HG02884 (cell line): ENCODE data around the gene GOLGA6D.
"Not testable (repeated sequence)": the region's sequence is repeated elsewhere in the genome, so short reads cannot be mapped to it uniquely, and the experiment has no call there.

Experiments used
- ATAC-seq: cut with Tn5 transposase; IDR thresholded peaks from one replicate; pipeline ENCODE4 v1.9.1; 2021; ENCODE audit warnings: mild to moderate bottlenecking, moderate library complexity; ENCODE audit not compliant: unreplicated experiment

The GOLGA6D gene

DNA sequence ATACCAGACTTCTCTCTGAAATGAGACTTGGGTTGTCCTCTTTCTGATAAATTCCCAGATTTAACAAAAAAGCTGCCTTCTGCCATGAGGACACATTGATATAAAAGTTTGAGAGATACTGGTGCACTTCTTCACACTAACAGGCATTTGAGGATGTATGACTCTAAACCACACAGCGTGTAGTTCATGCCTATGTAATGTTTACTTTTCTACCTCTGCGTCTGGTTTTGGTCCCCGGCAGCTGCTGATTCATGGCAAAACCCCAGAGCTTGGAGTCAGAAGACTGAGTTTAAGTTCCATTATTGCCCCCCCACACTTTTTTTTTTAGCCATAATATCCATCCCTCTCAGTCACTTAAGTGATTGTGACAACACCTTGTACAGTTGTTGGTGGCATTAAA, 1.5 kb downstream of the GOLGA6D start:
- ATAC-seq, result not testable (repeated sequence)

DNA sequence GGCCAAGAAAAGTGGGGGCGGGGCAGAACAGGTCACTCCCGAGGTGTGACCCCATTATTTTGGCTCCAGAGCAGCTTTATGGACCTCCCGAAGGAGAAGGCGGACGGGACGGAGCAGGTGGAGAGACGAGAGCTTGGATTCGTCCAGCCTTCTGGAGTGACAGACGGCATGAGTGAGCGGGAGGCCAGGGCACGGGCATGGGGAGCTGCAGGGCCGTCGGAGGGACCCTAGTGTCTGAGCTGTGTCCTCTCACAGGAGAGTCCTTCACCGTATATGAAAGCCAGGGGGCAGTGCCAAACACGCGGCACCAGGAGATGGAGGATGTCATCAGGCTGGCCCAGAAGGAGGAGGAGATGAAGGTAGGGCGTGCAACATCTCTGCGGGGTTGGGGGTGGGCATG, 11.0 kb downstream of the GOLGA6D start:
- ATAC-seq, result not testable (repeated sequence)

DNA sequence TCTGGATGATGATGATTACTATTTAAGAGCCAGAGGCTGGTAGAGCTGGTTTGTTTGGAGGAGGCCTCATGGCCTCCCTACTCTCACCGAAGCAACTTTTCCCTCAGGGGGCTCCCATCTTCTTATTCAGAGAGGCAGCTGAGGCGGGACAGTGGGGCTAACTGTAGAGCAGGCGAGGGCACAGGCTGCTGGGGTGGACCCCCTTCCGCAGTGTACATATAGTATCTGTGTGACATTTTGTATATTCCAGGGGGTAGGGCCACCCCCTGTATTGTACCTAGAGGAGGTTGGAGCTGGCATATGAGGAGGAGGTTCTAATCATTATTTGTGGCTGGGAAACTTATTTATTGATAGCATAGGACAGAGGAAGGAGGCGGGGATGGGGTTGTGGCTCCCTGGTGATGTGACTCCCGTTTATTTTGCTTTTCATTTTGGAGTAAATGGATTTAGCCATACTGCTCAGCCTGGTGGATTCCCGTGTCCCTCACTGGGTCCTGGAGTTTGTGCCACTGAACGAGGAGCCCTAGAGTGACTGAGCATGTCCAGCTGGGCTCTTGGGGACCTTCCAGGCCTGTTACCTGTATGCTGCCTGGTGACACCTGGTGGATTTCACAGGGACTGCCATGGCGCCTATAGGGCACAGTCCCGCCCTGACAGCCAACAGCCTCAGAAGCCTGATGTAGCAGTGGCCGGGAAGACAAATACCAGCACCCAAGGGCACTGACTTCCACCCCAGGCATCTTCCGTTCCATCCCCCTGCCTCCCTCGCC, 16.1 kb downstream of the GOLGA6D start:
- ATAC-seq, result not testable (repeated sequence)

DNA sequence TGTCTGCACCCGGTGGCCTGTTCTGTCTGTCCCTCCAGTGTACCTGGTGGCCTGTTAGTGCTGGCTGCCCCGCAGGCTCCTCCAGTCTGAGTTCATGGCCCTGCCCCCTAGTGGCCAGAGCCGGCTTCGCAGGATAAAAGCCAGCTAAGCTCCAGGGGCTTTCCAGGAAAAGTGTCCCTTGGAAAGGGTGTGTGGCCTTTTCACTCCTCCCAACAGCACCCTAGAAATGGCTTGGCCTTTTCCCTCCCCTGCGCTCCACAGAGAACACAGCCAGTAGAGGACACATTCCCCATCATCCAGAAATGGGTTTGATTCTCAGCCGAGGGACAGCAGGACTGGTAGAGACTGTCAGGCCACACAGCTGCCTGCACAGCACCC, 16.7 kb downstream of the GOLGA6D start:
- not testable (repeated sequence) for ATAC-seq

DNA sequence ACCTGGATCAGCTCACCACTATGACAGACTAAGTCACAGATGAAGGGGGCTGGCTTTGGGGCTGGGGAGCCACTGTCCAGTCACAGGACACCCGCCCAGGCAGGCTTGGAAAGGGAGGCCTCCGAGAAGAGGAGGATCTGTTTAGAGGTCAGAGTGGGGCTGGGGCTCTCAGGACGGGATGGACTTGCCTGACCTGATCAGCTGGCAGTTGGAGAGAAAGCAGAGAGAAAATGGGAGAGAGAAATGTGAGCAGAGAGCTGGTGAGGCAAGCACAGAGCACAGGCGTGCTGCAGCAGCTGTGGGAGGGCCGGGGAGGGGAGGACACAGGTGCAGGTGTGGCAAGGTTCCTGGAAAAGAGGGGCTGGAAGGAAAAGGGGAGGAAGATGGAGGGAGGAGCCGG, 17.4 kb downstream of the GOLGA6D start:
- not testable (repeated sequence) for ATAC-seq

DNA sequence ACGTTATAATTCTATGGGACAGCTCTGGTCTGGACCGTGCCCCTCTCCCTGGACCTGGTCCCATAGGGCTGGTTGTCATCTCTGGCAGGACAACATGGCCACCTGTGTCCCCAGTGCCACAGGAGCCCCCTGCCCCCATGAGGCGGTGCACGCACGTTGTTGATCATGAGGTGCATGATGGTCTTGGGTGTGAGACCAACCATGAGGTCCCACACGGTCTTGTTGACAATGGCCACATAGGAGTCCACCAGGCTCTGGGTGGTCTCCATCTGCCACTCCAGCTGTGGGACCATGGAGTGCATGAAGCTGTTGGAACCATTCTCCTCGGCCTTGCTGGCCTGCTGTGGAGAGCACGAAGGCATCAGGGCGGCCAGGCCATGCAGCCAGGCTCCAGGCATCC, 19.7 kb downstream of the GOLGA6D start:
- ATAC-seq, result no peak

DNA sequence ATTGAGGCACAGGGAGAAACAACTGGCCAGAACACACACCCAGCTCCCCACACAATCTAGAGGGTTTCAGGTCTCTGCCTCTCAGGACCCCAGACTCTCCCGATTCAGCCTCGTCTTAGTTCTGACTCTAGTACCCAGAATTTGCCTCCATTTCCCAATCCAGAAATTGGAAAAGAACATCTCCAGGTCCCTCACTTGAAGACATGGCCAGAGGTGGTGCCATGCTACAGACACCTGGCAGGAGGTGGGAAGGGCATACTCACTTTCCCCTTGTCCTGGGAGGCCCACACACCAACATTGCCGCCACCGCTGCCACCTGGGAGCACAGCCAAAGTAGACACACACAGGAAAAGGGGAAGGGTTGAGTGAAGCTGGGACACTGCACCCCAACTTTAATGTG, 20.1 kb downstream of the GOLGA6D start:
- ATAC-seq, result not testable (repeated sequence)

DNA sequence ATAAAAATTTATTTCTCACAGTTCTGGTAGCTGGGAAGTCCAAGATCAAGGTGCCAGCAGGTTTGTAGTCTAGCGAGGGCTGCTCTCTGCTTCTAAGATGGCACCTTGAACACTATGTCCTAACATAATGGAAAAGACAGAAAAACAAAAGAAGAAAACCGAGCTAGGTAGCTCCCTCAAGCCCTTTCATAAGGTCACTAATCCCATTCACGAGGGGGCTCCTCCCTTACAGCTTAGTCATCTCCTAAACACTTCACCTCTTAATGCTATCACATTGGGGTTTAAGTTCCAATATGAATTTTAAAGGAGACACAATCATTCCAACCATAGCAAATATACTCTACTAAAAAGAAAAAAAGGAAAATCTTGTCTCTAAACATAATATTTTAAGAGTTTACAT, 23.6 kb downstream of the GOLGA6D start:
- ATAC-seq, result no peak

DNA sequence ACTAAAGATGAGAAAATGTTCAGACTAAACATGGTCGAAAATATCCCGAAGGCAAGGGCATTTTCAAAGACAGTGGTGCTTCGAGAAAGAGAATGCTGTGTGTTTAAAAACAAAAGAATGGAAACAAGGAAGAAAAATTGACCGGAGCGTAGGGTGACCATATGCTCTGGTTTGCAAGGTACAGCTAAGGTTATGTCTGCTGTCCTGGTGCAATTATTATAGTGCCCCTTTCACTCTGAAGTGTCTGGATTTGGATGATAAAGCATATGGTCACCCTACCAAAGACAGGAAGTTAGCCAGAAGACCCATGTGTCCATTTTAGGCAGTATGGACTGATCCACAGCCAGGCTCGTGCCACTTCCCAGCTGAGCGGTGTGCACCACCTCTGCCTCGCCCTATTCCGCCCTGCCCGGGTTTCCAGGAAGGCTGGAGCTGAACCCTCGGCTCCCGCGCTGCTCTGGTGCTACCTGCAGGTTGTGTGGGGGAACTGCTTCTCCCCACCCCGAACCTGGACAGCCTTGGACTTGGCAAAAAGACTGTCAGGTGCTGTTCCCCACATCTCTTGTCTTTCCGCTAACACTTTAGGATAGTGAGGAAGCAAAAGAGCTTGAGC, 25.2 kb downstream of the GOLGA6D start:
- no peak for ATAC-seq

DNA sequence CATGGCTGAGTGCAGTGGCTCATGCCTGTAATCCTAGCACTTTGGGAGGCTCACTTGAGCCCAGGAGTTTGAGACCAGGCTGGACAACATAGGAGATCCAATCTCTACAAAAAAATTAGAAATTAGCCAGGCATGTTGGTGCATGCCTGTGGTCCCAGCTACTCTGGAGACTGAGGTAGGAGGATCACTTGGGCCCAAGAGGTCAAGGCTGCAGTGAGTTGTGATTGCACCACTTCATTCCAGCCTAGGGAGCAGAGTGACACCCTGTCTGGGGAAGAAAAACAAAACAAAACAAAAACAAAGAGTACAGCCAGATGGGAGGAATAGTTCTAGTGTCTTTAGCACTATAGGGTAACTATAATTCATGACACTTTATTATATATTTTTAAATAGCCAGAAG, 27.1 kb downstream of the GOLGA6D start:
- no peak for ATAC-seq

DNA sequence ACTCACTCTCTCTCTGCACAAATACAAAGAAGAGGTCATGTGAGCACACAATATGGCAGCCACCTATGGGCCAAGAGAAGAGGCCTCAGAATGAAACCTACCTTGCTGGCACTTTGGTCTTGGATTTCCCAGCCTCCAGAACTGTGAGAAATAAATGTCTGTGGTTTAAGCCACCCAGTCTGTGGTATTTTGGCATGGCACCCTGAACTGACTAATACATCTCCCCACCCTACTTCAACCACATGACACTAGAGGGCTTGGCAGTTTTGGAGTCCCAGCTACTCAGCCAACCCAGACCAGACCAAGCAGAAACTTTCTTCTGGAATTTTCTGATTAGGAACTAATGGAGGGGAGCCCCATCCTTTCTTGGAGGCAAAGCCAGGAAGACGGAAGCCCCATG, 29.9 kb downstream of the GOLGA6D start:
- not testable (repeated sequence) for ATAC-seq

DNA sequence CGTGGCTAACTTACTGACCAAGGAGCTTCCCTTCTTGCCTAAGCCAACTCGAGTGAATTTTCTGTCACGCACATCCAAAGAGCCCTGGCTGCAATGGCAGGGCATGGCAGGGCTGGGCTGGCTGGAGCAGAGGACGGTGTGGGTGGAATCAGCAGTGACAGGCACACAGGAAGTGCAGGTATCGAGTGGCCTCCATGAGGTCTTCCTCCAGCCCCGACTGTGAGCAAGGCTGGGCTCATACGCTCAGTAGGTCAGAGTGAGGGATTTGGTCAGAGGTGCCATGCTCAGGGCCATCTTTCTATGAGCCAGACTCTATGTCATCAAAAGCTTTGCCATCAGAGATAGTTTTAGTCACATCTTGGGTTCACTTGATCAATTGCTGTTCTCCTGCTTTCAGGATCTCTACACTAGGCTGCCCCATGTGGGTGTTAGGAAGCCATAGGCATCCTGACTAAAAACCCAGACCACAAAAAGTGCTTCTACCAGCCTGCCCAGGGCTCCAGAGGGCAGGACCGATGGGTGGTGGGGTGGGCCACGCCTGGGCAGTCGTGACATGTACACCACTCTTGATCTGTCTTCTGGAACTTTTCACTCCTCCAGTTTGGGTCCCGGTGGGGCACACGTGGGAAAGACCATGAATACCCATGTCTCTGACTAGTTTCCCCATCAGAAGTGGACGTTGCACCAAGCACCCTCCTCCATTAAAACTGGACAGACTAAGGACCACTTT, 30.6 kb downstream of the GOLGA6D start:
- ATAC-seq, result no peak

DNA sequence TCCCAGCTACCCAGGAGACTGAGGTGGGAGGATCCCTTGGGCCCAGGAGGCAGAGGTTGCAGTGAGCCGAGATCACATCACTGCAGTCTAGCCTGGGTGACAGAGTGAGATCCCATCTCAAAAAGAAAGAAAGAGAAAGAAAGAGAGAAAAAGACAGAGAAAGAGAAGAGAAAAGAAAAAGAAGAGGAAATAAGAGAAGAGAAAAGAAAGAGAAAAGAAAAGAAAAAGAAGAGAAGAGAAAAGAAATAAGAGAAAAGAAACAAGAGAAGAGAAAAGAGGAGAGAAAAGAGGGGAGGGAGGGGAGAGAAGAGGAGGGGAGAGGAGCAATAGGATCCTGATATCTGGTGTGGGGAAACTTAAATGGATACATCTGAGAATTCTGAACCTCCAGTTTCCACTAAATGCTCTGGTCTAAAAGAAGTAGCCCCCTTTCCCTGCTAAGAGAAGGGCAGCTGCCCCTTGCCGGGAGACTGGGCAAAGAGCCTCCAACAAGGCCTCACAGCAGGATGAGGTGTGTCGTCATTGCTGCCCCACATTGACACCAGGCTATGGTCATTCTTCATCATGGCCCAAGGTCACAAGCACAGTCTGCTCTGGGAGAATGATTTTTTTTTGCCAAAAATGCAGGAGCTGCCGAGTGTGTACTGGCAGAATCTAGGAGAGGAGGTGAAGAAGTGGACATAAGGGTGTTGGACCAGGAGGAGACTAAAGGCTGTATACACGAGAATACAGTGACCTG, 32.1 kb downstream of the GOLGA6D start:
- no peak for ATAC-seq

DNA sequence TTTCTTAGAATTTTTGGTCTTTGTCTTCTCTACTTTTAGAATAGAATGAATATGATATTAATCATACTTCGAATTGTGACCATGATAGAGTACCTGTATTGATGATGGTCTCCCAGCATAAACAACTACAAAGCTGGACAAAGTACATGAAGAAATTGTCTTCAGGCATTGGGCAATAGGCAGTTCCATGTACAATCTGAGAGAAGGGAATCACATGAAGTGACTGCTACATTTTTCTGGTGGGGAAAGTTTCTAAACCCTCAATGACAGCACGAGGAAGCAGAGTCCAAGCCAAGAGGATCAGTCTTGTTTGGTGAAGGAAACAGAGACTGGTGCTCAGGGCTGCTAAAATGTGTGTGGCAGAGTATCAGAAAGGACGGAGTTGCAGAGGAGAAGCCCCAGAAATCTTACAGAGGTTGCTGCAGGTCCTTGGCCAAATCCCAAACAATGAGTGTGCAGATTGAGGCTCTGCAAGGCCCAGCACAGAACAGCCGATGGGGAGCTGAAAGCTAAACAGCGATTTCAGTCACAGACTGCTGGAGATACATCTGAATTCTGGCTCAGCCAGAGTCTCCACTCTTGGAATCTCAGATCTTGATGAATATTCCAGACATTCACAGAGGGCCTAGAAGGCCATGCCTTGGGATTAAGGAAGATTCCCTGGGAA, 36.7 kb downstream of the GOLGA6D start:
- not testable (repeated sequence) for ATAC-seq

DNA sequence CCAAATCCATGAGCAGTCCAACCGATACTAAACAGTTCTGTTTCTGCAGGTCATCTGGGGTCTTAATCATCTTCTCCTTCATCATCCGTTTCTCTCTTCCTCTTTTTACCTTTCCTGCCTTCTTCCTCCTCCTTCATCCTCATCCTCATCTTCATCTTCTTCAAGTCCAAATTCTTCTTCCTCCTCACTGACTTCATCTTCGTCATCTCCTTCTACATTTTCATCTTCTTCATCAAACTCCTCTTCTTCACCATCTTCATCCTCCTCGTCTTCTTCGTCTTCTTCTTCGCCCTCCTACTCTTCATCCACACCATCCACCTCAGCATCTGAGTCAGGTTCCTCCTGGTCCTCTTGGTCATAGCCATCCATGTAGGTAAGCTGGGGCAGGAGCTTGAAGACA, 39.1 kb downstream of the GOLGA6D start:
- ATAC-seq, result no peak

DNA sequence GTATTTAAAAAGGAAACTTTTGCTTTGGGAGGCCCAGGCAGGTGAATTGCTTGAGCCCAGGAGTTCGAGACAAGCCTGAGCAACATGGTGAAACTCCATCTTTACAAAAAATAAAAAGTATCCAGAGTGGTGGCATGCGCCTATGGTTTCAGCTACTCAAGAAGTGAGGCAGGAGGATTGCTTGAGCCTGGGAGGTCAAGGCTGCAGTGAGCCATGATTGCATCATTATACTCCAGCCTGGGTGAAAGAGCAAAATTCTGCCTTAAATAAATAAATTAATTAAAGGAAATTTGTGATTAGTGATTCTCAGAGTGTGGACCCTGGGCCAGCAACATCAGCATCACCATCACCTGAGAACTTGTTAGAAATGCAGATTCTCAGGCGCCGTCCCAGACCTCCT, 43.3 kb downstream of the GOLGA6D start:
- ATAC-seq, result no peak

DNA sequence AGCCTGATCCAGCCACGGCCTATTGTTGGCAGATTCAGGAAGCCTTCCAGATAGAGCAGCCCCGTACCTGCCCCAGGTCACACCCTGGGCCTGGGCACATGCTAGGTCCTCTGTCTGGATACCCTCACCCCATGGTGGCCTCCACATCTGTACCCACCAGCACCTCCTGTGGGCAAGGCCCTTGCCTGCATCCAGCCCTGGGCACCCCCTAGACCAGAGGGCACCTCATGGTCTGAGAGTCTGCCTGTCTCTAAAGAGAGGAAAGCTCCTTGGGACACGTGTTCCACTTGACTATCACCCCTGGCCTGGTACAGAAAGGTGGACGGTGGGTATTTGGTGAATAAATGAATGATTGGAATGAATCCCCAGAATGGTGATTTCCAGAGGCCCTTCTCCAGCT, 44.4 kb downstream of the GOLGA6D start:
- ATAC-seq, result no peak

DNA sequence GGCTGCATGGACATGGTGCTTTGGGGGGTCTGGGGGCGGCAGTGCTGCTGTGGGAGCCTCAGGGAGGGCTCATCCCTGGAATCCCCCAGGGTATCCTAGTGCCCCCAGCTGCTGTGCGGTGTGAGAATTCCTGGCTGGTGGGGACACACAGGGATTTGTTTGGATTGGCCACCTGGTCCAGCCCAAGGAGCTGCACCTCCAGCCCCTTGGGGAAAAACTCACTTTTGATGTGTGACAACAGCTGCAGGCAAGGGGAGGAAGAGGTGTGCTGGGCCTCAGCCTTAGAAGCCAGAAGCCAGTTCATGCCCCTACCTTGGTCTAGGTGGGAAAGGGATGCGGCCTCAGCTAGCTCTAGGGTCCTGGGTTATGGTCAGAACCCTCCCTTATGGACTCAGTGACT, 44.9 kb downstream of the GOLGA6D start:
- no peak for ATAC-seq

DNA sequence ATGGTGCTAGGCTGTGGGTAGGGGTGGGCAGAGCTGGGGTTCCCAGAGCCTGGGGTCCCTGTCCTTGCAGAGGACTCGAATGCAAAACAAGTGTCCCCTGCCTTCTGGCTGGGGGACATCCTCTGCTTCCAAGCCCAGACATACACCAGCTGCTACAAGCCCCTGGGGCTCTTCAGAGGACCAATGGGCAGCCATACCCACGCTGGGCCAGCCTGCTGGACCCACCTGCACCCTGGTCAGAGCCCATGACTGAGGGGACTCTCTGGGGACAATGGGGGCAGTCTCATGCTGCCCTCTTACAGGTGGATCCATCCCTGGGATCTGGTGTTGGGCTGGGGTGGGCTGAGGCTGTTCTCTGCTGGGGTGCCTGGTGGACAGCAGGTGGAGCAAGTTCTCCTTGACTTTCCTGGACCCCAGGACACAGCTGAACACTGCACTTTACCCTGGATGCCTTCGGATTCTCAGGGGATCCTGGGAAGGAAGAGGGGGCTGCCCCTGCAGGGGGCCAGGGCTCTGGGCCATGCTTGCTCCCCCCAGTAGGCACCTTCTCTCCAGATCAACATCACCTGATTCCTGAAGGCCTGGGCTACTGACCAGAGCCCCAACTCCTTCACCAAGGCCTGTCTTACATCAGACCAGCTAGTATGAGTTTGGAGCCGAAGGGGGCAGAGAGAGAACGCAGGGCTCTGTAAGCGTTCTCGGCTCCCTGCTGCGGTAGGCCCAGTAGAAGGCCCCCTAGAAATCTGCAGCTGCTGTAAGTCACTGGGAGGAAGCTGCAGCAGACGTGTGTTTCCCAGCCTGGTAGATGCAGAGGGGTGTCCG, 46.1 kb downstream of the GOLGA6D start:
- no peak for ATAC-seq

DNA sequence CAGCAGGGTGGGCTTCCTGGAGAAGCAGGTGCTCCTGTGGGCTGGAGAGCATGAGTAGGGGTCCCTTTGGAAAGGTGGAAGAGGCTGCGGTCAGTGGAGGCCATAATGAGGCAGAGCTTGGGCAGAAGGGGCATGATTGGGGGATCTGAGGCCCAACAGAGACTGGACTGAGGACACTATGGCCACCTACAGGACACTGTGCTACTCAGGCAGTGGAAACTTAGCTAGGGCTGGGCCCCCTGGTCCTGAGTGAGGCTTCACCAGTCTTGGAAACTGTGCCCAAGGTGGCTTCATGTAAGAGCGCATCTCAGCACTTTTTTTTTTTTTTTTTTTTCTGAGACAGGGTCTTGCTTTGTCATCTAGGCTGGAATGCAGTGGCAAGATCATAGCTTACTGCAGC, 46.9 kb downstream of the GOLGA6D start:
- ATAC-seq, result no peak
